Measurements from ENCODE around the gene REP15. TPM values are rescaled to one million over a fixed set of nuclear protein-coding genes. Genes with fewer than 3 reads are reported as not detected.

REP15 gene
- total RNA-seq, 1 donor from 2014 or later: 1.3 TPM

- no peaks in the 10 kb centered on the region for H3K27me3 Mint-ChIP-seq (ENCODE audit: low read depth)
- H3K9me3 Mint-ChIP-seq (ENCODE audit: low read depth): no peaks in the 10 kb centered on the region
- H3K4me1 Mint-ChIP-seq (ENCODE audit: low read depth): peaks cover 41% of the 10 kb centered on the region
- peaks cover 34% of the 10 kb centered on the region for H3K36me3 Mint-ChIP-seq (ENCODE audit: low read depth)
- DNase-seq (ENCODE audit: low spot score): no peak
- TF ChIP-seq CTCF (IDR thresholded peaks at IDR 0.05): no peak
- peak overlapping the region; percentile 28 for H3K4me3 Mint-ChIP-seq (ENCODE audit: unreplicated experiment)
- H3K27ac Mint-ChIP-seq (ENCODE audit: unreplicated experiment): peak overlapping the region; percentile 79
These were observed 23.6 kb upstream of the REP15 start for GRCh38 chr12:27672643-27673042.

- Mint-ChIP-seq H3K27ac (ENCODE audit: unreplicated experiment) (peak overlapping the region; percentile 79), H3K27me3 (ENCODE audit: low read depth) (no peaks in the 10 kb centered on the region), H3K9me3 (ENCODE audit: low read depth) (no peaks in the 10 kb centered on the region), H3K36me3 (ENCODE audit: low read depth) (peaks cover 32% of the 10 kb centered on the region), H3K4me3 (ENCODE audit: unreplicated experiment) (no peak overlapping the region), H3K4me1 (ENCODE audit: low read depth) (peaks cover 37% of the 10 kb centered on the region)
- DNase-seq (ENCODE audit: low spot score): no peak
- TF ChIP-seq CTCF (IDR thresholded peaks at IDR 0.05): no peak
These were observed 23.0 kb upstream of the REP15 start for GRCh38 chr12:27673101-27673718.

- no peak for DNase-seq (ENCODE audit: low spot score)
- Mint-ChIP-seq H3K36me3 (ENCODE audit: low read depth) (peaks cover 35% of the 10 kb centered on the region), H3K27ac (ENCODE audit: unreplicated experiment) (no peak overlapping the region), H3K4me3 (ENCODE audit: unreplicated experiment) (no peak overlapping the region), H3K4me1 (ENCODE audit: low read depth) (peaks cover 29% of the 10 kb centered on the region), H3K27me3 (ENCODE audit: low read depth) (no peaks in the 10 kb centered on the region), H3K9me3 (ENCODE audit: low read depth) (no peaks in the 10 kb centered on the region)
- TF ChIP-seq CTCF (IDR thresholded peaks at IDR 0.05): no peak
These were observed 21.3 kb upstream of the REP15 start for GRCh38 chr12:27674989-27675388.

GRCh38 chr12:27680619-27681018 lies 15.6 kb upstream of the REP15 start:
- H3K36me3 Mint-ChIP-seq (ENCODE audit: low read depth): peaks cover 46% of the 10 kb centered on the region
- no peak overlapping the region for H3K27ac Mint-ChIP-seq (ENCODE audit: unreplicated experiment)
- no peaks in the 10 kb centered on the region for H3K27me3 Mint-ChIP-seq (ENCODE audit: low read depth)
- H3K4me1 Mint-ChIP-seq (ENCODE audit: low read depth): no peaks in the 10 kb centered on the region
- DNase-seq (ENCODE audit: low spot score): no peak
- no peak for TF ChIP-seq CTCF (IDR thresholded peaks at IDR 0.05)
- no peaks in the 10 kb centered on the region for H3K9me3 Mint-ChIP-seq (ENCODE audit: low read depth)
- H3K4me3 Mint-ChIP-seq (ENCODE audit: unreplicated experiment): no peak overlapping the region

- Mint-ChIP-seq H3K9me3 (ENCODE audit: low read depth) (no peaks in the 10 kb centered on the region), H3K4me1 (ENCODE audit: low read depth) (no peaks in the 10 kb centered on the region), H3K36me3 (ENCODE audit: low read depth) (peaks cover 44% of the 10 kb centered on the region), H3K4me3 (ENCODE audit: unreplicated experiment) (no peak overlapping the region), H3K27ac (ENCODE audit: unreplicated experiment) (no peak overlapping the region), H3K27me3 (ENCODE audit: low read depth) (no peaks in the 10 kb centered on the region)
- TF ChIP-seq CTCF (IDR thresholded peaks at IDR 0.05): no peak
- DNase-seq (ENCODE audit: low spot score): no peak
These were observed 13.7 kb upstream of the REP15 start for GRCh38 chr12:27682534-27682933.
